Fibroblast of pulmonary artery (primary cell): ENCODE measurements around the gene TAF12.
"Not testable (repeated sequence)": the region's sequence is repeated elsewhere in the genome, so short reads cannot be mapped to it uniquely, and the experiment has no call there.

ENCODE experiments used
- DNase-seq: peaks from one replicate; pipeline ENCODE4 v3.0.0-alpha.2; 2010; ENCODE audit warnings: low read depth
- H3K4me3 ChIP-seq: replicated peaks from 2 replicates; pipeline ENCODE4 v1.5.1; 2011; ENCODE audit warnings: low read depth, mild to moderate bottlenecking, control low read depth, low read length, moderate library complexity
- TF ChIP-seq, protein P1 (sequence below): IDR thresholded peaks from 2 replicates; pipeline ENCODE4 v1.5.1; 2011; ENCODE audit warnings: mild to moderate bottlenecking, control low read depth, low read length, inconsistent platforms; ENCODE audit errors: missing control alignments

The TAF12 gene

DNA sequence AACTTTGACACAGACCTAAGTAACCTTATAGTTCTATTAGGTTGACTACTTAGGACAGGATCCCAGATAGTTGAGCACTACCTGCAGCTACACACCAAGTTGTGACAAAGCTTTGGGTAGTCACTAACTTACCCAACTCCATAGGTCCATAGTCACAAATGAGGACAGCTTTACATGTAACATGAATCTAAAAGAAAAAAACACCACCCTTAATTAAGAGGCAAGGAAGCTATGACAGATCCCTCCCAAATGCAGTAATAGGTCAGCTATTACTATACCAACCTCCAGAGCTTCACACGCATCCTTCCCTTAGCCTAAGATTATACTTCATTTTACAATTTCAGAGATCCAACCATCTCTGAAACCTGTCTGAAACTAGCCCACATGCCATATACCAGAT, 63.5 kb downstream of the TAF12 start:
- TF ChIP-seq, protein P1, sequence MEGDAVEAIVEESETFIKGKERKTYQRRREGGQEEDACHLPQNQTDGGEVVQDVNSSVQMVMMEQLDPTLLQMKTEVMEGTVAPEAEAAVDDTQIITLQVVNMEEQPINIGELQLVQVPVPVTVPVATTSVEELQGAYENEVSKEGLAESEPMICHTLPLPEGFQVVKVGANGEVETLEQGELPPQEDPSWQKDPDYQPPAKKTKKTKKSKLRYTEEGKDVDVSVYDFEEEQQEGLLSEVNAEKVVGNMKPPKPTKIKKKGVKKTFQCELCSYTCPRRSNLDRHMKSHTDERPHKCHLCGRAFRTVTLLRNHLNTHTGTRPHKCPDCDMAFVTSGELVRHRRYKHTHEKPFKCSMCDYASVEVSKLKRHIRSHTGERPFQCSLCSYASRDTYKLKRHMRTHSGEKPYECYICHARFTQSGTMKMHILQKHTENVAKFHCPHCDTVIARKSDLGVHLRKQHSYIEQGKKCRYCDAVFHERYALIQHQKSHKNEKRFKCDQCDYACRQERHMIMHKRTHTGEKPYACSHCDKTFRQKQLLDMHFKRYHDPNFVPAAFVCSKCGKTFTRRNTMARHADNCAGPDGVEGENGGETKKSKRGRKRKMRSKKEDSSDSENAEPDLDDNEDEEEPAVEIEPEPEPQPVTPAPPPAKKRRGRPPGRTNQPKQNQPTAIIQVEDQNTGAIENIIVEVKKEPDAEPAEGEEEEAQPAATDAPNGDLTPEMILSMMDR: no peak
- H3K4me3 ChIP-seq: peak overlapping the region; percentile 95
- DNase-seq: no peak

DNA sequence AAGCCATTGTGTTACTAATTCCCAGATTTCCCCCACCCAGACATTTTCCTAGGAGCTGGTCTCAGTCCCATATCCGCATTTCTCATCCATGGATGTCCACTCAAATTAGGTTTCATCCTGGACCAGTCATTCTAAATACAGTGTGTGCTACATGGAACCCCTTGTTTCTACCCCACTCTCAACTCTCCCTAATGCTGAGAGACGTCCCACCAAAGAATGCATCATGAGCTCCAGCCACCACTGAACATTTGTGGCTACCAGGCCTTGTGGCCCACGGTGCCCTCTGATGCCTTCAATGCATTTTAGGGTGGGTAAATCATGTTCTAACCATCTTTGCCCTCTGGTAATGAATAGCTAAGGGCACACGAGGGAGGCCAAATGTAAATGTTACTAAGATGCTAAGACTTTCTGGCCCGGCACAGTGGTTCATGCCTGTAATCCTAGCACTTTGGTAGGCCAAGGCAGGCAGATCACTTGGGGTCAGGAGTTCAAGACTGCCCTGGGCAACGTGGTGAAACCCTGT, 64.1 kb downstream of the TAF12 start:
- H3K4me3 ChIP-seq: no peak overlapping the region
- no peak for DNase-seq
- TF ChIP-seq, protein P1: no peak

DNA sequence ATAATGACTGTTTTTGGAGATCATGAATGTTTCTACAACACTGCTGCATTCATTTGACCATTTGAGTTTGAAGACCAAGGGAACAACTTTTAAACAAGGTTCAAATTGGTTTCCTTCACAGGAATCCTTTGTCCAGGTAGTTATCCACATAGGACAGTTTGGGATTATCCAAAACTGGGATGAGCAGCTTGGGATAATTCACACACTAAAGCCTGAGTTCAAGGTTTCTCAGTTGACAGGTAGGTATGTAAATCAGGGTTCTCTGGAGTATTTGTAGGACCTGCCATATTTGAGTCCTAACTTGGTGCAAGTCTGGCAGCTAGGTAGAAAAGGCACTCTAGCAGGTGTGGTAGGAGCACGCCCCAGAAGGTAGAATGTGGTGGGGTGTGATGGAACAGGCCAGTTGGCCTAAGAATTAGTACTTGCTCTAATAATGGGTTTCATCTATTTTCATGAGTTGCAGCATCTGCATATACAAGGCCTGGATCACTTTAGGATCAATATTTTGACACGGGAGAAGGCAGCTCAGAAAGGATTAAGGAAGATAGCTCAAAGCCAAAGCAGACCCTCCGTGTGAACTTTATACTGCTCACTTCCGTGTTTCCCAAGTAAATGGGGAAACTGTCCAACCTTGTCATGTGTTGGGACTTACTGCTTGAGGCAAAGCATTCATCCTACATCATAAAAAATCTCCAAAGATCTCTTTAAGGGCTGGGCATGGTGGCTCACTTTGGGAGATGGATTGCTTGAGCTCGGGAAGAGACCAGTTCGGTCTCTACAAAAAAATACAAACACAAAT, 64.9 kb downstream of the TAF12 start:
- no peak overlapping the region for H3K4me3 ChIP-seq
- TF ChIP-seq, protein P1: no peak
- DNase-seq: no peak

DNA sequence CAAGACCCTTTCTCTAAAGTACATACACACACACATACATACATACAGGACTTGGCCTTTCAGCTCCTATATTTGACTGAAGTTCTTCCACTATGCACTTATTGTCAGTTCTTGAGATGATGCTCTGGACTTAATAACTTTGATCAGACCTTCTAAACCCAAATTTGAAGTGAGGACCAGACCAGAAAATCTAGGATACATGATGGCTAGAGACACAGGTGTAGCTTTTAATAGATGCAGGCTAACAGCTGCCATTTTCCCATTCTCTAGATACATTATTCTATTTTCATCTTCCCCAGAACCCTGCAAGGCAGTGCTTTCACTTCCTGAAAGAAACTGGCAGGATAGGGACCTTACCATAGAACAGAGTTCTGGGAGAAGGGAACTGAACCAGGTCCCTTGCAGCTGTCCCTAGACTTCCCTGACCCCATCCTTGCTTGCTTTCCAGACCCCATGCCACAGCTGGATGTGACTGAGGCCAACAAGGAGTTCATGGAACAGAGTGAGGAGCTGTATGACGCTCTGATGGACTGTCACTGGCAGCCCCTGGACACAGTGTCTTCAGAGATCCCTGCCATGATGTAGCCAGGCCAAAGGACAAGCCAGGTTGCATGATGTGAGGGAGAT, 65.7 kb downstream of the TAF12 start:
- TF ChIP-seq, protein P1: no peak
- DNase-seq: no peak
- H3K4me3 ChIP-seq: no peak overlapping the region

DNA sequence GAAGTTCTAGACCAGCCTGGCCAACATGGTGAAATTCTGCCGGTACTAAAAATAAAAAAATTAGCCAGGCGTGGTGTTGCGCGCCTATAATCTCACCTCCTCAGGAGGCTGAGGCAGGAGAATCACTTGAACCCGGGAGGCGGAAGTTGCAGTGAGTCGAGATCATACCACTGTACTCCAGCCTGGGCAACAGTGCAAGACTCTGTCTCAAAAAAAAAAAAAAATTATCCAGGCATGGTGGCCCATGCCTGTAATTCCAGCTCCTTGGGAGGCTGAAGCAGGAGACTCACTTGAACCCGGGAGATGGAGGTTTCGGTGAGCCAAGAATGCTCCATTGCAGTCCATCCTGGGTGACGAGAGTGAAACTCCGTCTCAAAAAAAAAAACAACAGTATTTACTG, 69.3 kb downstream of the TAF12 start:
- DNase-seq: no peak
- no peak overlapping the region for H3K4me3 ChIP-seq
- TF ChIP-seq, protein P1: no peak

DNA sequence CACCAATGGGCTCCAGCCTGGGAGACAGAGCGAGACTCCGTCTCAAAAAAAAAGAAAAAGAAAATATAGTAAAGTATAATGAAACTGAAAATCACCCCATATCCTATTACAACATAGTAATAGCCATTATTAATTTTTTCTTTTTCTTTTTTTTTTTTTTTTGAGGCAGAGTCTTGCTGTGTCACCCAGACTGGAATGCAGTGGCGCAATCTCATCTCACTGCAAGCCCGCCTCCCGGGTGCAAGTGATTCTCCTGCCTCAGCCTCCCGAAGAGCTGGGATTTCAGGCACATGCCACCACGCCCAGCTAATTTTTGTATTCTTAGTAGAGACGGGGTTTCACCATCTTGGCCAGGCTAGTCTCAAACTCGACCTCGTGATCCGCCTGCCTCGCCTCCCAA, 70.0 kb downstream of the TAF12 start:
- DNase-seq: peak; percentile 80
- H3K4me3 ChIP-seq: not testable (repeated sequence)

DNA sequence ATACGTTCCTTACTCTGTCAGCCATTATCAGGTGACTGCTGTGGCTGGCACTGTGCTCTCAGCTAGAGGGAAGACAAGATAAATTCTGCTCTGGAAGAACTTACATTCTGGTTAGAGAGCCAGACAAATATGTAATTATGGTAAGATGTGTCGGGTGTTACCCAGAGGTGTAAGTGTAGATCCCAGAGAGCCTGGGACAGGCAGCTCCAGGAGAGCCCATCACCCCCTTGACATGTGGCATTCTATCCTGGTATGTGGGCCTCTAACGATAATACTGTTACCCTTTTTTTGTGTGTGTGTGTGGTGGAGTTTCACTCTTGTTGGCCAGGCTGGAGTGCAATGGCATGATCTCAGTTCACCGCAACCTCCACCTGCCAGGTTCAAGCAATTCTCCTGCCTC, 71.0 kb downstream of the TAF12 start:
- no peak for DNase-seq
- TF ChIP-seq, protein P1: no peak

More for the DNA sequence above, 71.0 kb downstream of the TAF12 start:
- no peak overlapping the region for H3K4me3 ChIP-seq
